Gastrocnemius medialis (tissue), 4 donors: Measurements from ENCODE around the gene CTR9. TPM values are rescaled to one million over a fixed set of nuclear protein-coding genes. Genes with fewer than 3 reads are reported as not detected.

Experiments used
- ATAC-seq, 2 donors: fragments of 150-250 bp; one replicate each; pipeline ENCODE4 v1.9.1; 2016
- DNase-seq, 2 donors: peaks; one replicate each; pipeline ENCODE4 v3.0.0-alpha.2; 2019
- H3K27ac ChIP-seq, 4 donors: fragments of 200-600 bp; sonication (generic); 1 replicate in 1 of 4; 2 replicates in 3 of 4; pipeline ENCODE4 v1.5.1; 2016 to 2018; ENCODE audit warnings: mild to moderate bottlenecking in 2 of 4, moderate library complexity in 1 of 4
- H3K27me3 ChIP-seq, 3 donors: fragments of 200-600 bp; sonication (generic) in 2 of 3; 1 replicate in 1 of 3; 2 replicates in 2 of 3; pipeline versions ENCODE4 v1.5.1 to v1.6.0; 2016 to 2019; ENCODE audit warnings: mild to moderate bottlenecking in 1 of 3, moderate library complexity in 1 of 3
- H3K36me3 ChIP-seq, 2 donors: fragments of 200-600 bp; sonication (generic) in 1 of 2; one replicate each; pipeline ENCODE4 v1.5.1; 2017 to 2018
- H3K4me1 ChIP-seq, 2 donors: fragments of 200-600 bp; sonication (generic) in 1 of 2; one replicate each; pipeline ENCODE4 v1.5.1; 2016 to 2017; ENCODE audit warnings: mild to moderate bottlenecking in 2 of 2
- H3K4me3 ChIP-seq, 4 donors: fragments of 200-600 bp; sonication (generic) in 3 of 4; 1 replicate in 1 of 4; 2 replicates in 3 of 4; pipeline ENCODE4 v1.5.1; 2016 to 2019; ENCODE audit warnings: mild to moderate bottlenecking in 2 of 4
- H3K9me3 ChIP-seq, 3 donors: fragments of 200-600 bp; sonication (generic) in 2 of 3; 1 replicate in 1 of 3; 2 replicates in 2 of 3; pipeline ENCODE4 v1.5.1; 2016 to 2019
- CTCF ChIP-seq, 5 experiments: fragments of 450-650 bp in 3 of 5; fragments of 200-600 bp in 2 of 5; sonication (generic) in 2 of 5; IDR thresholded peaks in 4 of 5; conservative IDR thresholded peaks in 1 of 5; 1 replicate in 4 of 5; 2 replicates in 1 of 5; pipeline ENCODE4 v1.5.1; 2016 to 2019; ENCODE audit warnings: antibody characterized with exemption in 5 of 5, mild to moderate bottlenecking in 3 of 5, moderate library complexity in 3 of 5
- POLR2A ChIP-seq, 2 donors: fragments of 450-650 bp; IDR thresholded peaks; one replicate each; pipeline ENCODE4 v1.6.1; 2017; ENCODE audit warnings: antibody characterized with exemption in 2 of 2, mild to moderate bottlenecking in 2 of 2, moderate library complexity in 2 of 2
- in situ Hi-C, 4 donors: fragments of 200-750 bp; cut with MboI; loops; one replicate each; pipeline versions ENCODE4 v1.15.0 to v1.8.0; 2017; ENCODE audit warnings: low sequenced_read_pairs in 4 of 4
- intact Hi-C: fragments of 100-400 bp; cut with DNase I; formaldehyde crosslinking; loops from one replicate; pipeline ENCODE4 v1.15.1; 2023; ENCODE audit warnings: low total_unique reads
- total RNA-seq, 4 donors: library from RNA; depleted of rRNA; stranded (reverse); fragments of >200 nt; gene quantifications; one replicate each; pipeline versions ENCODE4 v1.1.0 to v1.2.3, GENCODE V29; 2016

Gene CTR9
- total RNA-seq, 4 donors from 2014 or later, result 18.3 to 22.2 (median 20.4) TPM

DNA sequence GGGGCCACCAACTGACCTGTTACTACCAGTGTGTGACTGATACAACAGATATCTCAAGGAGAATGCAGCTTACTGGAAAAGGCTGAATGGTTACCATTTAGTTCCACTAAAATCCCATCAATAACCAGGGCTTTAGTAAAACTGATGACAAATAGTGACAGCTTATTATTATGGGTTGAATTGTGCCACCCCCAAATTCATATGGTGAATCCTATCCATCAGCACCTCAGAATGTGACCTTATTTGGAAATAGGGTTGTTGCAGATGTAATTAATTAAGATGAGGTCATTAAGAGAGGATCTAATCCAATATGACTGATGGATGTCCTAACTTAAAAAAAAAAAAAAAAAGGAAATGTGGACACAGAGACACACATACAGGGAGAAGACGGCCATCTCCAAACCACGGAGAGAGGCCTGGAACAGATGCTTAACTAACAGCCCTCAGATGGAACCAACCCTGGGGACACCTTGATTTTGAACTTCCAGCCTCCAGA is 30.1 kb upstream of the CTR9 start:
- H3K4me3 ChIP-seq, result no peak overlapping the region
- no peaks in the 10 kb centered on the region for H3K9me3 ChIP-seq
- DNase-seq (no peak), ATAC-seq (no peak)
- TF ChIP-seq POLR2A (IDR thresholded peaks at IDR 0.05) (no peak), CTCF (IDR thresholded peaks at IDR 0.05 in 4 of 5, conservative IDR thresholded peaks at IDR 0.05 in 1 of 5) (no peak)
- intact Hi-C loops, result no loop called here
- H3K4me1 ChIP-seq, result no peaks in the 10 kb centered on the region
- no peaks in the 10 kb centered on the region for H3K36me3 ChIP-seq
- no peaks in the 10 kb centered on the region for H3K27me3 ChIP-seq
- H3K27ac ChIP-seq, result no peak overlapping the region
- in situ Hi-C loops, result no loop called here

DNA sequence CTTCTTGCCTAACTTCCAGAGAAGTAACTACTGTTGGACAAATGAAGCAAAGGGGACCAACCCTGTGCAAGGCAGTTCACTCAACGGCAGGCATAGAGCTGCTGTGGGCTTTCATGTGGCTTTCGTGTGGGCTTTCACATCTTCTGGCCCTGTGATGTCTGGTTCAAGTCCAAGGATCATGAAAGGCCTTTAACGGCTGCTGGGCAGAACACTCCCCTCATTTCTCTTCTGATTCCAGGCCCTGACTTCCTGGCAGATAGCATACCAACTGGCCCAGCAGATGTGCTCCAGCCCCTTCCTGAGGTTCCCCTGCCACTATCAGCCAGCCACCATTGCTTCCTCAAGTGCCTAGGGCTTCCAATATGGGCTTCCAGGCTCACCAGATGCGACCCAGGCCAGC is 28.7 kb upstream of the CTR9 start:
- ATAC-seq (no peak), DNase-seq (no peak)
- intact Hi-C loops, result no loop called here
- H3K9me3 ChIP-seq, result no peaks in the 10 kb centered on the region
- in situ Hi-C loops, result no loop called here
- H3K4me3 ChIP-seq, result no peak overlapping the region
- H3K27me3 ChIP-seq, result no peaks in the 10 kb centered on the region
- no peaks in the 10 kb centered on the region for H3K36me3 ChIP-seq
- no peak overlapping the region for H3K27ac ChIP-seq
- H3K4me1 ChIP-seq, result no peaks in the 10 kb centered on the region
- TF ChIP-seq CTCF (IDR thresholded peaks at IDR 0.05 in 4 of 5, conservative IDR thresholded peaks at IDR 0.05 in 1 of 5) (no peak), POLR2A (IDR thresholded peaks at IDR 0.05) (no peak)

GRCh38 chr11:10725114-10725906 is 25.7 kb upstream of the CTR9 start:
- in situ Hi-C loops, result loop anchor here in 3 of 4 donors (25.0 kb wide), 3 partner anchors 188 to 963 kb away; partner anchors contain the start of gene RNF141 (in 1 of the 3)
- intact Hi-C loops, result no loop called here
- Histone ChIP-seq H3K4me3 (no peak overlapping the region), H3K9me3 (no peaks in the 10 kb centered on the region), H3K27me3 (no peaks in the 10 kb centered on the region), H3K4me1 (no peaks in the 10 kb centered on the region), H3K27ac (no peak overlapping the region), H3K36me3 (no peaks in the 10 kb centered on the region)
- DNase-seq (no peak), ATAC-seq (no peak)
- TF ChIP-seq POLR2A (IDR thresholded peaks at IDR 0.05), result no peak
- no peak for TF ChIP-seq CTCF (IDR thresholded peaks at IDR 0.05 in 4 of 5, conservative IDR thresholded peaks at IDR 0.05 in 1 of 5)

- no peak overlapping the region for H3K4me3 ChIP-seq
- no peak overlapping the region for H3K27ac ChIP-seq
- DNase-seq (no peak), ATAC-seq (no peak)
- intact Hi-C loops, result no loop called here
- H3K4me1 ChIP-seq, result no peaks in the 10 kb centered on the region
- in situ Hi-C loops, result loop anchor here in 3 of 4 donors (25.0 kb wide), 3 partner anchors 189 to 964 kb away; partner anchors contain the start of gene RNF141 (in 1 of the 3)
- TF ChIP-seq CTCF (IDR thresholded peaks at IDR 0.05 in 4 of 5, conservative IDR thresholded peaks at IDR 0.05 in 1 of 5) (no peak), POLR2A (IDR thresholded peaks at IDR 0.05) (no peak)
- no peaks in the 10 kb centered on the region for H3K27me3 ChIP-seq
- no peaks in the 10 kb centered on the region for H3K36me3 ChIP-seq
- H3K9me3 ChIP-seq, result no peaks in the 10 kb centered on the region
Measured at GRCh38 chr11:10725907-10726253, 25.2 kb upstream of the CTR9 start.
